Right lobe of liver (tissue), 6 donors: ENCODE measurements around the gene HOXB5. TPM values are rescaled to one million over a fixed set of nuclear protein-coding genes. Genes with fewer than 3 reads are reported as not detected.

Source experiments
- ATAC-seq, 4 donors: fragments of 200-7000 bp; cut with Tn5 transposase; one replicate each; pipeline ENCODE4 v1.9.1; 2020; ENCODE audit warnings: mild to moderate bottlenecking in 4 of 4, moderate library complexity in 4 of 4
- DNase-seq, 3 donors: peaks; one replicate each; pipeline ENCODE4 v3.0.0-alpha.2; 2020
- H3K27ac ChIP-seq, 3 donors: fragments of 200-600 bp; one replicate each; pipeline ENCODE4 v1.8.0; 2022
- H3K27me3 ChIP-seq, 2 donors: fragments of 200-600 bp; one replicate each; pipeline ENCODE4 v1.8.0; 2022
- H3K36me3 ChIP-seq, 4 donors: fragments of 200-600 bp; sonication (generic) in 1 of 4; one replicate each; pipeline versions ENCODE4 v1.5.1 to v1.8.0; 2017 to 2022; ENCODE audit warnings: control low read depth in 1 of 4
- H3K4me1 ChIP-seq, 4 donors: fragments of 200-600 bp; sonication (generic) in 1 of 4; one replicate each; pipeline versions ENCODE4 v1.5.1 to v1.8.0; 2017 to 2022; ENCODE audit warnings: control low read depth in 1 of 4
- H3K4me3 ChIP-seq, 3 donors: fragments of 200-600 bp; one replicate each; pipeline ENCODE4 v1.8.0; 2022
- H3K9me3 ChIP-seq, 4 donors: fragments of 200-600 bp; sonication (generic) in 1 of 4; one replicate each; pipeline versions ENCODE4 v1.5.1 to v1.8.0; 2017 to 2022; ENCODE audit warnings: control low read depth in 1 of 4
- POLR2A ChIP-seq: fragments of 450-650 bp; IDR thresholded peaks from one replicate; pipeline ENCODE4 v1.6.1; 2017; ENCODE audit warnings: antibody characterized with exemption, mild to moderate bottlenecking
- WGBS: methylation state at CpG from one replicate; pipeline ENCODE4 v1.1.6; 2018; ENCODE audit warnings: low coverage, low lambda C conversion rate; ENCODE audit not compliant: insufficient coverage; ENCODE audit errors: missing lambda C conversion rate; 5-methylcytosine and 5-hydroxymethylcytosine counted together
- intact Hi-C, 2 donors: fragments of 100-400 bp; cut with DNase I; formaldehyde crosslinking; loops; one replicate each; pipeline versions ENCODE4 v1.11.2 to v1.14.1; 2022
- total RNA-seq, 6 experiments: library from RNA; depleted of rRNA in 2 of 6; stranded (reverse); fragments of >200 nt in 2 of 6; fragmentation: NEBNext Ultra II Directional in 3 of 6; extraction: Animal tissue kit (Norgen Biotek cat#: 25700) in 3 of 6; gene quantifications; one replicate each; pipeline versions ENCODE4 v1.1.0 to v1.2.4, GENCODE V29; 2016 to 2023
- TF ChIP-seq, protein P1 (sequence below), 4 donors: fragments of 200-600 bp in 3 of 4; fragments of 450-650 bp in 1 of 4; IDR thresholded peaks; one replicate each; pipeline versions ENCODE4 v1.5.1 to v1.8.0; 2016 to 2022; ENCODE audit warnings: antibody characterized with exemption in 4 of 4, mild to moderate bottlenecking in 2 of 4
- donor health status: DM: no; HTN: yes; CAD: no.
- donor health status: DM: no; HTN: no; CAD: no.
- donor health status: DM: no; HTN: no; CAD: no.
- donor health status: DM: no; HTN: yes; CAD: no.
- donor health status: DM: no; HTN: yes; CAD: no.

Gene HOXB5
- total RNA-seq, 6 experiments from 2014 or later: 0.11 to 0.29 (median 0.19) TPM; not detected in 1

DNA sequence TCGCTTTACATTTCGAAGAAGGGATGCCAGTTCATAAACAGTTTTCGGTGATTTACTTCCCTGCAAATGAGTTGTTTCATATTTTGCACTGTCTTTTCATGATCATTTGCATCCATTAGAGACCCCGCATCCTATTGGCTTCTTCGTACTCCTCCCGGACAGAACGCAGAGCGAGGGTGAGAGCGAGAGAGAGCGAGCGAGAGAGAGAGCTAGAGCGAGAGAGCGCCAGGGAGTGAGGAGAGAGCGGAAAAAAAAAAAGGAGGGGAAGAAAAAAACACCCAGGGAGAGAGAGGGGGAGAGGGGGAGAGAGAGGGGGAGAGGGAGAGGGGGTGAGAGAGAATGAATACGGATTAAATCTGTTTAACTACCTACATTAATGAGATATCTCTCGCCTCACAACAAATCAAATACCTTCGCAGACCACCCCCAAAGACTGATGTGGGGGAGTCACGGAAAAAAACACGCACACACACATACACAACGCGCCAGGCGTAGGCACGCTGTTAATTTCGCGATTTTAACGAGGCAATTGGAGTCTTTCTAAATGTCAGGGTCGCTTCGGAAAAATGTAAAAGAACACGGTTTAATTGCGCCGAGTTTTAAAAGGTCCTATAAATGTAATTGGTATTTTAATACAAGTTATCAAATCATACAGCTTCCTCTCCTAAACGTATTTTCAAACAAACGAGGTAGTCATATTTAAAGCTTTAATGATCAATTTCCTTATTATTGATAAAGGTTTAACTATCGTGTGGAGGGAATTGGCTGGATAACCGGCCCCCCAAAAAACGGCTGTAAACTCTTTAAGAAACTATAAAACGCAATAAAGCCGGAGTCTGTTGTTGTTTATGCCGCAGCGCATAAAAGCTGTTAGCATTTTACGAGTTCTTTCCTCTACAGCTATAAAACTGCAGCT lies 21.7 kb upstream of the HOXB5 start, which contains the start of gene HOXB8:
TSS of gene HOXB8 (minus strand) at position 246 of the 916 bp plus-strand sequence. CDS start 588 bp downstream, outside the sequence.
- Histone ChIP-seq H3K4me1 (peaks cover 0 to 11% (median 2%) of the 10 kb centered on the region in 4 donors), H3K27me3 (peaks cover 29 to 81% of the 10 kb centered on the region in 2 donors), H3K4me3 (no peak within 1 kb of the TSS), H3K27ac (no peak within 1 kb of the TSS), H3K9me3 (no peaks in the 10 kb centered on the region), H3K36me3 (no peaks in the 10 kb centered on the region)
- ATAC-seq (no peak), DNase-seq (no peak)
- TF ChIP-seq POLR2A: no peak
- TF ChIP-seq, protein P1, sequence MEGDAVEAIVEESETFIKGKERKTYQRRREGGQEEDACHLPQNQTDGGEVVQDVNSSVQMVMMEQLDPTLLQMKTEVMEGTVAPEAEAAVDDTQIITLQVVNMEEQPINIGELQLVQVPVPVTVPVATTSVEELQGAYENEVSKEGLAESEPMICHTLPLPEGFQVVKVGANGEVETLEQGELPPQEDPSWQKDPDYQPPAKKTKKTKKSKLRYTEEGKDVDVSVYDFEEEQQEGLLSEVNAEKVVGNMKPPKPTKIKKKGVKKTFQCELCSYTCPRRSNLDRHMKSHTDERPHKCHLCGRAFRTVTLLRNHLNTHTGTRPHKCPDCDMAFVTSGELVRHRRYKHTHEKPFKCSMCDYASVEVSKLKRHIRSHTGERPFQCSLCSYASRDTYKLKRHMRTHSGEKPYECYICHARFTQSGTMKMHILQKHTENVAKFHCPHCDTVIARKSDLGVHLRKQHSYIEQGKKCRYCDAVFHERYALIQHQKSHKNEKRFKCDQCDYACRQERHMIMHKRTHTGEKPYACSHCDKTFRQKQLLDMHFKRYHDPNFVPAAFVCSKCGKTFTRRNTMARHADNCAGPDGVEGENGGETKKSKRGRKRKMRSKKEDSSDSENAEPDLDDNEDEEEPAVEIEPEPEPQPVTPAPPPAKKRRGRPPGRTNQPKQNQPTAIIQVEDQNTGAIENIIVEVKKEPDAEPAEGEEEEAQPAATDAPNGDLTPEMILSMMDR (IDR thresholded peaks at IDR 0.05): no peak
- intact Hi-C loops: loop anchor here in 1 of 2 donors (10.0 kb wide), 1 partner anchor 271 kb away; no protein-coding TSS in a partner anchor
- 9% methylated on average over 41 of the region's 41 CpGs for WGBS

DNA sequence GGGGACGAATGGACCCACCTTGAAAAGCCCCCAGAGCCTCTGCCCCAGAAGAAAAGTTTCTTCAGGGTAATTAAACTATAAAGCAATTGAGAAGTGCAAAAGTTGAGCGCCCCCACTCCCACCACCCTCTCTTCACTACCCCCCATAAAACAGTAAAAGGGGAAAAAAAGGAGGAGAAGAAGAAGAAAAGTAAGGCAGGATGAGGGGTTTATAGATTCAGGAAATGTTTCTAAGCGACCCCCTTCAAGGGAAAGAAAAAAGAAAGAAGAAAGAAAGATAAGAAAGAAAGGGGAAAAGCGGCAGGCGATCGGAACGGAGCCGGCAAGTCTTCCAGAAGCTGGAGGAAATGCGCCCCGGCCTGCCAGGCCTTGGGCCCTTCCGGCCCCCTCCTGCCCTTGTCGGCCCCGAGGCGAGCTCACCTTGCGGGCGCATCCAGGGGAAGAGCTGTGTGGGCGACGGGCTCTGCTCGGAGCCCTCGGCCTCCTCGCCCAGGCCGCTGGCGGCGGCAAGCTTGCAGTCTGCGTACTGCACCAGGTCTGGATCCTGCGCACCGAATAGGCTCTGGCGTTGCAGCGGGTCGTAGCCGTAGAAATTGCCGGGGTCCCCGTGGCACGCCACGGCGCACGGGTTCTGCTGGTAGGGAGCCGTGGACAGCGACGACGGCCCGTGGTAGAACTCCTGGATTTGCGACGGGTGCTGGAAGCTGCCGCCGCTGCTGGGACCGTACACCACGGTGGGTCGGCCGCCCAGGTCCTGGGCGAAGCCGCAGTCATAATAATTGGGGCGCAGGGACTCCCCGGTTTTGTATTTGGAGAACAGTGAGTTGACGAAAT lies 20.5 kb upstream of the HOXB5 start:
- ATAC-seq (no peak), DNase-seq (no peak)
- WGBS: 4% methylated on average over 27 of the region's 55 CpGs
- Histone ChIP-seq H3K27me3 (peaks cover 32 to 82% of the 10 kb centered on the region in 2 donors), H3K4me1 (peaks cover 0 to 13% (median 2%) of the 10 kb centered on the region in 4 donors), H3K4me3 (no peak overlapping the region), H3K36me3 (no peaks in the 10 kb centered on the region), H3K9me3 (no peaks in the 10 kb centered on the region), H3K27ac (no peak overlapping the region)
- TF ChIP-seq, protein P1 (IDR thresholded peaks at IDR 0.05): no peak
- no peak for TF ChIP-seq POLR2A
- intact Hi-C loops: loop anchor here in 1 of 2 donors (10.0 kb wide), 1 partner anchor 269 kb away; no protein-coding TSS in a partner anchor

GRCh38 chr17:48612854-48613691 lies 19.5 kb upstream of the HOXB5 start:
- 6% methylated on average over 39 of the region's 67 CpGs for WGBS
- Histone ChIP-seq H3K27ac (no peak overlapping the region), H3K4me3 (no peak overlapping the region), H3K27me3 (peaks cover 35 to 82% of the 10 kb centered on the region in 2 donors), H3K9me3 (no peaks in the 10 kb centered on the region), H3K4me1 (peaks cover 0 to 13% (median 2%) of the 10 kb centered on the region in 4 donors), H3K36me3 (no peaks in the 10 kb centered on the region)
- no peak for TF ChIP-seq POLR2A
- TF ChIP-seq, protein P1 (IDR thresholded peaks at IDR 0.05): peak in 1 of 4 donors; percentile 11
- ATAC-seq (peak; percentile 21 to 58 (median 44)), DNase-seq (peak in 1 of 3 donors; percentile 22)
- intact Hi-C loops: loop anchor here in 1 of 2 donors (10.0 kb wide), 1 partner anchor 268 kb away; no protein-coding TSS in a partner anchor
